CD8-positive, alpha-beta memory T cell (primary cell): ENCODE data around the gene OR7A5. TPM values are rescaled to one million over a fixed set of nuclear protein-coding genes. Genes with fewer than 3 reads are reported as not detected.
A peak's percentile ranks its signal among the peaks of the same experiment; 100 is the strongest.
"Not testable (repeated sequence)": the region's sequence is repeated elsewhere in the genome, so short reads cannot be mapped to it uniquely, and the experiment has no call there.

ENCODE experiments used
- CTCF ChIA-PET: fragments of 350-600 bp; sonication (Branson Sonifier 250); formaldehyde crosslinking; loops from one replicate; lab custom pipeline; 2021; ENCODE audit warnings: antibody characterized with exemption; lab: Charles Lee
- POLR2A ChIA-PET: fragments of 350-600 bp; sonication (Branson Sonifier 250); formaldehyde crosslinking; loops from one replicate; lab custom pipeline; 2021; ENCODE audit warnings: antibody characterized with exemption; lab: Charles Lee
- DNase-seq, 5 donors: peaks; one replicate each; pipeline versions ENCODE4 v3.0.0 to v3.0.0-alpha.2; 2020 to 2022; ENCODE audit warnings: mixed read lengths in 1 of 5
- H3K27ac ChIP-seq: one replicate; pipeline ENCODE4 v1.7.0; 2013; ENCODE audit warnings: low read depth, mild to moderate bottlenecking, low read length, moderate library complexity
- H3K27me3 ChIP-seq: 2 replicates; pipeline ENCODE4 v1.7.0; 2013; ENCODE audit warnings: low read length, mild to moderate bottlenecking; ENCODE audit not compliant: insufficient read depth, poor library complexity, severe bottlenecking
- H3K36me3 ChIP-seq: 2 replicates; pipeline ENCODE4 v1.7.0; 2013; ENCODE audit warnings: mild to moderate bottlenecking, low read length, moderate library complexity; ENCODE audit not compliant: insufficient read depth
- H3K4me1 ChIP-seq: 2 replicates; pipeline ENCODE4 v1.7.0; 2013; ENCODE audit warnings: mild to moderate bottlenecking, low read length, moderate library complexity; ENCODE audit not compliant: insufficient read depth
- H3K4me3 ChIP-seq: 2 replicates; pipeline ENCODE4 v1.7.0; 2013; ENCODE audit warnings: mild to moderate bottlenecking, low read length
- H3K9me3 ChIP-seq: 2 replicates; pipeline ENCODE4 v1.7.0; 2013; ENCODE audit warnings: mild to moderate bottlenecking, low read length
- H3K27ac Mint-ChIP-seq, 8 donors: one replicate each; pipeline ENCODE4 v1.8.0; 2020 to 2021; ENCODE audit warnings: mixed read lengths in 8 of 8, mild to moderate bottlenecking in 6 of 8, inconsistent platforms in 3 of 8, moderate library complexity in 3 of 8
- H3K27me3 Mint-ChIP-seq, 2 donors: one replicate each; pipeline ENCODE4 v1.8.0; 2020 to 2021; ENCODE audit warnings: mixed read lengths in 2 of 2, mild to moderate bottlenecking in 1 of 2, moderate library complexity in 1 of 2
- H3K36me3 Mint-ChIP-seq, 3 donors: one replicate each; pipeline ENCODE4 v1.8.0; 2020 to 2021; ENCODE audit warnings: mixed read lengths in 3 of 3, inconsistent platforms in 1 of 3, mild to moderate bottlenecking in 1 of 3
- H3K4me1 Mint-ChIP-seq, 3 donors: one replicate each; pipeline ENCODE4 v1.8.0; 2020 to 2021; ENCODE audit warnings: mixed read lengths in 3 of 3, inconsistent platforms in 1 of 3, mild to moderate bottlenecking in 1 of 3
- H3K4me3 Mint-ChIP-seq, 7 donors: one replicate each; pipeline ENCODE4 v1.8.0; 2020 to 2021; ENCODE audit warnings: mixed read lengths in 7 of 7, mild to moderate bottlenecking in 6 of 7, moderate library complexity in 4 of 7, inconsistent platforms in 2 of 7
- H3K9me3 Mint-ChIP-seq, 5 donors: one replicate each; pipeline ENCODE4 v1.8.0; 2020 to 2022; ENCODE audit warnings: mixed read lengths in 5 of 5, mild to moderate bottlenecking in 3 of 5, moderate library complexity in 2 of 5, inconsistent platforms in 1 of 5
- polyA plus RNA-seq: library from polyadenylated mRNA; unstranded; fragments of 300-500 nt; fragmentation: Illumina TruSeq; gene quantifications from one replicate; pipeline ENCODE4 v1.2.3, GENCODE V29; 2021
- total RNA-seq, 2 experiments: library from RNA; stranded (reverse); gene quantifications; one replicate each; pipeline ENCODE4 v1.2.3, GENCODE V29; 2021

OR7A5 gene
- total and polyA plus RNA-seq, 3 experiments from 2014 or later = not detected

- Mint-ChIP-seq H3K27ac (no peak overlapping the region), H3K36me3 (no peaks in the 10 kb centered on the region), H3K4me3 (no peak overlapping the region), H3K9me3 (peaks cover 0 to 8% (median 1%) of the 10 kb centered on the region in 5 donors), H3K4me1 (peaks cover 12 to 16% (median 13%) of the 10 kb centered on the region in 3 donors), H3K27me3 (peaks cover 9 to 45% of the 10 kb centered on the region in 2 donors)
- no peaks in the 10 kb centered on the region for H3K9me3 ChIP-seq
- ChIA-PET CTCF (no interaction called here), POLR2A (no interaction called here)
- H3K27me3 ChIP-seq = no peaks in the 10 kb centered on the region
- no peaks in the 10 kb centered on the region for H3K36me3 ChIP-seq
- peak overlapping the region; percentile 59 for H3K27ac ChIP-seq
- peaks cover 11% of the 10 kb centered on the region for H3K4me1 ChIP-seq
- DNase-seq = no peak
- H3K4me3 ChIP-seq = no peak overlapping the region
Measured at GRCh38 chr19:14782626-14783409, 52.2 kb downstream of the OR7A5 start.

- H3K4me3 ChIP-seq, H3K9me3 ChIP-seq, H3K27ac ChIP-seq, H3K27me3 ChIP-seq, H3K36me3 ChIP-seq, H3K27ac Mint-ChIP-seq, H3K9me3 Mint-ChIP-seq, POLR2A ChIA-PET, H3K4me3 Mint-ChIP-seq, DNase-seq, H3K4me1 ChIP-seq, H3K36me3 Mint-ChIP-seq, CTCF ChIA-PET: not testable (repeated sequence)
- Mint-ChIP-seq H3K4me1 (peaks cover 8 to 12% (median 12%) of the 10 kb centered on the region in 3 donors), H3K27me3 (peaks cover 13 to 44% of the 10 kb centered on the region in 2 donors)
Measured at GRCh38 chr19:14781713-14782536, 53.1 kb downstream of the OR7A5 start.

GRCh38 chr19:14780622-14781225 is 54.3 kb downstream of the OR7A5 start:
- H3K4me1 ChIP-seq, H3K4me3 Mint-ChIP-seq, H3K4me3 ChIP-seq, H3K27ac ChIP-seq, POLR2A ChIA-PET, DNase-seq, H3K27me3 ChIP-seq, H3K27ac Mint-ChIP-seq, CTCF ChIA-PET, H3K9me3 ChIP-seq, H3K4me1 Mint-ChIP-seq, H3K36me3 ChIP-seq, H3K36me3 Mint-ChIP-seq, H3K9me3 Mint-ChIP-seq: not testable (repeated sequence)
- peaks cover 21 to 48% of the 10 kb centered on the region in 2 donors for H3K27me3 Mint-ChIP-seq

- Histone ChIP-seq H3K4me1 (no peaks in the 10 kb centered on the region), H3K9me3 (no peaks in the 10 kb centered on the region), H3K36me3 (no peaks in the 10 kb centered on the region), H3K27me3 (no peaks in the 10 kb centered on the region), H3K4me3 (no peak overlapping the region), H3K27ac (no peak overlapping the region)
- Mint-ChIP-seq H3K27ac (no peak overlapping the region), H3K4me1 (peaks cover 2 to 6% (median 5%) of the 10 kb centered on the region in 3 donors), H3K36me3 (peaks cover 0 to 2% (median 0%) of the 10 kb centered on the region in 3 donors), H3K27me3 (peaks cover 25 to 41% of the 10 kb centered on the region in 2 donors), H3K4me3 (no peak overlapping the region), H3K9me3 (peaks cover 0 to 4% (median 0%) of the 10 kb centered on the region in 5 donors)
- ChIA-PET CTCF (no interaction called here), POLR2A (no interaction called here)
- no peak for DNase-seq
Measured at GRCh38 chr19:14779151-14779550, 55.8 kb downstream of the OR7A5 start.

- H3K4me3 ChIP-seq, H3K27ac ChIP-seq, H3K4me1 ChIP-seq, DNase-seq, POLR2A ChIA-PET, CTCF ChIA-PET, H3K9me3 ChIP-seq, H3K36me3 ChIP-seq, H3K4me3 Mint-ChIP-seq, H3K27me3 ChIP-seq, H3K4me1 Mint-ChIP-seq, H3K9me3 Mint-ChIP-seq, H3K36me3 Mint-ChIP-seq, H3K27ac Mint-ChIP-seq: not testable (repeated sequence)
- H3K27me3 Mint-ChIP-seq = peaks cover 30 to 46% of the 10 kb centered on the region in 2 donors
Measured at GRCh38 chr19:14778110-14778845, 56.7 kb downstream of the OR7A5 start, which contains the start of gene ADGRE2. ADGRE2 (minus strand) TSS chr19:14778560; CDS start chr19:14776756, 1,804 bp downstream.

GRCh38 chr19:14777645-14778044 is 57.3 kb downstream of the OR7A5 start:
- H3K36me3 ChIP-seq, H3K9me3 Mint-ChIP-seq, H3K4me3 Mint-ChIP-seq, H3K27ac Mint-ChIP-seq, H3K27ac ChIP-seq, POLR2A ChIA-PET, CTCF ChIA-PET, H3K4me1 Mint-ChIP-seq, H3K4me1 ChIP-seq, H3K4me3 ChIP-seq, H3K36me3 Mint-ChIP-seq, H3K9me3 ChIP-seq, H3K27me3 ChIP-seq, DNase-seq: not testable (repeated sequence)
- H3K27me3 Mint-ChIP-seq = peaks cover 27 to 42% of the 10 kb centered on the region in 2 donors
